HG03432 (cell line): ENCODE data around the gene UROC1.

Source experiments
- ATAC-seq: cut with Tn5 transposase; IDR thresholded peaks from one replicate; pipeline ENCODE4 v1.9.1; 2021; ENCODE audit warnings: mild to moderate bottlenecking, moderate library complexity; ENCODE audit not compliant: unreplicated experiment

UROC1 gene

DNA sequence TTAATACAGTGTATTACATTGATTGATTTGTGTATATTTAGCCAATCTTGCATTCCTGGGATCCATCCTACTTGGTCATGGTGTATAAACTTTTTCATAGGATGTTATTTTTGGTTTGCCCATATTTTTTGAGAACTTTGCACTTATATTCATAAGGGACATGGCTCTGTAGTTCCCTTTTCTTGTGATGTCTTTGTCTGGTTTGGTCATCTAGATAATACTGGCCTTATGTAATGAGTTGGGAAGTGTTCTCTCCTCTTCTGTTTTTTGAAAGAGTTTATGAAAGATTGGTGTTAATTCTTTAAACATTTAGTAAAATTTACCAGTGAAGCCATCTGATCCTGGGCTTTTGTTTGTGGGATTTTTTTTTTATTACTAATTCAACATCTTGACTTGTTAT, 15.9 kb upstream of the UROC1 start:
- no peak for ATAC-seq

DNA sequence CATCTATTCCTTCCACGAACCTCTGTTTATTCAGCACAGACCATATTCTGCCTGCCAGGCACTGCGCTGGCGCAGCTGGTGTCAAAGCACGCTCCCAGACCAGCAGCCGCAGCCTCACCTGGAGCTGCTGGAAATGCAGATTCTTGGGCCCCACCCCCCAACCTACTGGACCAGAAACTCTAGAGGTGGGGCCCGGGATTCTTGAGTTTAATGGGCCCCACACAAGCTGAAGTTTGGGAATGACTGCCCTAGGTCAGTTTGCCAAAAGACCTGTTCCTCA, 13.4 kb upstream of the UROC1 start:
- ATAC-seq, result no peak

DNA sequence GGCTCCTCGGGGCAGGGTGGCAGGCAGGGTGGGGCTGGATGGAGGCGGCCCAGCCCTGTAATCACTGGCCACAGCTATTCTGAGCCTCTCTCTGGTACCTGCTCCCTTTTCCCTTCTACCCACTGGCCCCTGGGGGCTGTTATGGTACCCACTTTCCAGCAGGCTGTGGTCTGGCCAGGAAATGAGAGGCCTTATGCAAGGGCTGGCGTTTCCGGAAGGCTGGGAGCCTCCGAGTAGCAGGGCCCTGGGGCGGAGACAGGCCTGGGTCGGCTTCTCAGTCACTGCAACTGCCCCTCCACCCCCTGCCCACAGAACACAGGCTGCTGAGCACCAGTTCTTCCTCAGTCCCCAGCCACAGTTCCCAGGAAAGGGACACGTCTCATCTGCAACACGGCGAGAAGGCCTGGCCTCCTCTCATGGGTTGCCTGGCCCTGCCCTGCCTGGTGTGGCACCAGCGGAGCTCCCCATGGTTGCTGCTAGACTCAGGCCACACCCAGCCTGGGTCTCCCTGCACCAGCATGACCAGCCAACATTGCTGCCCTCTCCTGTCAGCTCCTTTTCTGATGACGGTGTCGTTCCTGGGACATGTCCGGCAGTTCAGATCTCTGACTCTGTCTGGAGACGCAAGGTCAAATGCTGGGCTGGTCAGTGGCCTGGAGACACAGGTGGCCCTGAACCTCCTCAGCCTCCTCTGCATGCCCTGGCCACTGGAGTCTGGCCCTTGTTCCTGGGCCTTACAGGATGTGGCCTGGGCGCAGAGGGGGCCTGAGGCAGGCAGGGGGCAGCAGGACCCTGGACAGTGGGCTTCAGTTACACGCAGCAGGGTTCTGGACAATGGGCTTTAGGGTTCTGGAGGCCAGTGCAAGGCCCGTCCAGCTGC, 12.8 kb upstream of the UROC1 start:
- ATAC-seq, result no peak

DNA sequence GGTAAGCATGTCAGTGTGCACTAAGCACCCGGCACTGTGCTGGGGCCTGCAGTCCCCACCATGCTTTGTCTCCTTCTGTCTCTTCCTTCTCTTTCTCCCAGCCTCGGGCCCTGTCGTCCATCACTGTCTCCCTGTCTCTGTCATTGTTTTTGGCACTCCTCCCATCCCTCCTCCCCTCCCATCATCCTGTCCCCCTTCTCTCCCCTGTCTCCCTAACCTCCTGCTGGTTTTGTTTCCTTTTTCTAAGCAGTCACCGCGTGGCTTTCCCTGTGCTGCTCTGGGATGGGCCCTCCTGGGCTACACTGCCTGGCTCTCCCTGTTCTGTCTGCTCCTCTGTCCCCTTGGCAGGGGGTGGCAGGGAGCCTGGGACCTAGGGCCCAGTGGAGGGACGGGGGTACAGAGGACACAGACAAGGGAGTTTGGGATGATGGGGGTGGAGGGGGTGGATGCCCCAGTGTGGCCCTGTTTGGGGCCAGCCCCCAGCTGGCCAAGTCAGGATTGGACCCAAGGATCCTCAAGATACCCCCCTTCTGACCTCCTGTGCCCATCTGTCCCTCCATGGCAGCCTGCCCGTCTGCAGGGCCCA, 12.1 kb upstream of the UROC1 start:
- ATAC-seq, result no peak

DNA sequence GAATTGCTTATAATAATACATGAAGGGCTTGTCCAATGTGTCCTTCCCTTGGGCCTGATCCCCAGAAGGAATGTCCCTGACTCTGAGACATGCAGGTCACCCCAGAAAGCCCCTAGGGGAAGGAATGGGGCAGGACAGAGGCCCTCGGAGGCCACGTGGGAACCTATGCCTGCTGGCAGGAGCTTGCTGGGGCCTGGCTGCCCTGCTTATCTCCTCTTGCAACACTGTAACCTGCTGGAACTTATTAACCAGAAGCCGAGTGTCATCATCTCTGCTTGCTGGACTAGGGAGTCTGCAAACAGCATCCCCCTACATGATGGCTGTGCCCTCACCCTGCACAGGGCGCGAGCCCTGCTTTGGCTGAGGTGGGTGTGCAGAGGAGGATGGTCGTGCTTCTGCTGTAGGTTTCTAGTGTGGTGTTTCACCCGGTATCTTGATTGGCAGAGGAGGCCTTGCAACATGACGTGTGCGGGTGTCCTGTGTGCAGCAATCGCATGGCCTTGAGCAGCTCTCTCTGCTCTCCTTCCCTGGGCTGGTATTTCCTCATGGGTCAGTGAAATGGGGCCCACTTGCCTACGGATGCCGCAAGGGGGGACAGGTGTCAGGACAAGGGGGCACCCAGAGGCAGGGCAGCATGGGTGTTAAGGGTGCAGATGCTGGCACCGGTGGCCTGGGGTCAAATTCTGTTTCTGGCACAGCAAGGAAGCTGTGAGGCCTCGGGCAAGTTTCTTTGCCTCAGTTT, 11.4 kb upstream of the UROC1 start:
- no peak for ATAC-seq

DNA sequence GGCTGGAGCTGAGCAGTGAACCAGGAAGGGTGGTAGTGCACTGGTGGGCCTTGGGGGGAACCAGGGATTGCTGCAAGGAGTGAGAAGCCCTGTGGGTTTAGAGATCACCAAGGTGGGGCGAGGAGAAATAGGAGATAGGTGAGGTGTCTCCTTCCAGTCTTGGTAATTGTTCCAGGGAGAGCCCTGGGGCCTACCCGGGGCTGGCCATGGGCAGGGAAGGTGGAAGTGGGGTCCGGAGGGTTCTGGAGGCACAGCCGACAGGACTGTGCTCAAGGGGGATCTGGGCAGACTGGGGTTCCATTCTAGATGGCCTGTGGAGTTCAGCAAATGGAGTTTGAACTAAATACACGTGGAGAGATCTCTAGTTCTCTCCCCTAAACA, 10.8 kb upstream of the UROC1 start:
- ATAC-seq, result no peak

DNA sequence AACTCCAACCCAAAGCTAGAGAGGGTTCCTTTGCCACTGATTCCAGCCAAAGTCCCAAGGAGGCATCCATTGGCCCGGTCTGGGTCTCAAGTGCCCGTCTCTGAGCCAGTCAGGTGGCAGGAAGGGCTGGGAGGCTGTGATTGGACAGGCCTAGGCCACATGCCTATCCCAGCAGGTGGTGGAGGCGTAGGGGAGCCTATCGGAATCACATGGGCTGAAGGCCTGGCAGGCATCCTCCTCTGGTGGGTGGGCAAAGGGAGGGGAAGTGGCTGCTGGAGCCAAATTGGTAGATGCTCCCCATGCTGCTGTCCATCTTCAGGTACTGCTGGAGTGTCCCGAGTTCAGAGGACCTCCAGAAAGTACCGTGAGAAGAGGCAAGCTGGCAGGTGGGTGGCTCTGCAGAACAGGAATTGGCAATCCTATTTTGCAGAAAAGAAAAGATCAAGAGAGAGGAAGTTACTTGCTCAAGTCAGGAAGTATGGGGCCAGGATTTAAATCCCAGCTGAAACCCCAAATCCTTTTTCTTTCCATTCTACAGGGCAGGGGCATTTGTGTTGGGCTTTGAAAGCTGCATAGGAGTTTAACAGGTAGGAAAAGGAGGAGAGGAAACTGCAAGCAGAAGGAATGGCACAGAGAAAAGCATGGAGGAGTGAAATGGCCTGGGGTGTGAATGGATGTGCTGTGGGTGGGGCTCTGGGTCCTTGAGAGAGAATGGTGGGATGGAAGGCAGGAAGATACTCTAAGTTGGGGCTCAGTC, 10.1 kb upstream of the UROC1 start:
- no peak for ATAC-seq

DNA sequence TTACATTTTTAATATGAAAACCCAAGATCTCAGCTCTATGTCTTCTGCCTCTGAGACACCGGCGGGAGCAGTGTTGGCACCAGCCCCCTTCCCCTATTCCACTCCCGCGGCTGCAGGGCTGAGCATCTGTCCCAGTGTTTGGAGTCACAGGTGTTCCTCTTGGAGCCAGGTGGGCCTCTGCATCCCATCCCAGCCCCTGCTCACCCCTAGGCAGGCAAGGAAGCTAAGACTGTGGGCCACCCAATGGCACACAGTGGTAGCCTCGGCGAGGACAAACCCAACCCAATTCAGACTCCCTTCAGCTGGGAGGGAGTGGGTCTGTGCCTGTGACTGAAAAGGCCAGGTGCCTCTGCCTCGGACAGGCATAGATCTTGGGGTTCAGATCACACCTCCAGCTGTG, 9.4 kb upstream of the UROC1 start:
- ATAC-seq, result no peak

DNA sequence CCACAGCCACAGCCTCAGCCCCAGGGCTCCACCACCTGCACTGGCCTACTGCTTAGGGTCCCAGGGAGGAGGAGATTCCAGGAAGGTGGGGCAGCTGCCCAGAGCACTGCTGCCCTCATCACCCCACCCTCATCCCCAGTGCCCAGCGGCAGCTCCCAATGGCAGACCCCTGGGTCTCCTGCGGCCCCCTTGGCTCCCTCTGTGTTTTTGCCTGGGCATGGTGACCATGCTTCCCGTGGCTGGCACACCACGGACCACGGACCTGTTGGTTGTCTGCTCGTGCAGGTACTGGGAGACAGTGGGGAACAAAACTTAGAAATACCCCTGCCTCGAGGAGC, 9.1 kb upstream of the UROC1 start:
- no peak for ATAC-seq

DNA sequence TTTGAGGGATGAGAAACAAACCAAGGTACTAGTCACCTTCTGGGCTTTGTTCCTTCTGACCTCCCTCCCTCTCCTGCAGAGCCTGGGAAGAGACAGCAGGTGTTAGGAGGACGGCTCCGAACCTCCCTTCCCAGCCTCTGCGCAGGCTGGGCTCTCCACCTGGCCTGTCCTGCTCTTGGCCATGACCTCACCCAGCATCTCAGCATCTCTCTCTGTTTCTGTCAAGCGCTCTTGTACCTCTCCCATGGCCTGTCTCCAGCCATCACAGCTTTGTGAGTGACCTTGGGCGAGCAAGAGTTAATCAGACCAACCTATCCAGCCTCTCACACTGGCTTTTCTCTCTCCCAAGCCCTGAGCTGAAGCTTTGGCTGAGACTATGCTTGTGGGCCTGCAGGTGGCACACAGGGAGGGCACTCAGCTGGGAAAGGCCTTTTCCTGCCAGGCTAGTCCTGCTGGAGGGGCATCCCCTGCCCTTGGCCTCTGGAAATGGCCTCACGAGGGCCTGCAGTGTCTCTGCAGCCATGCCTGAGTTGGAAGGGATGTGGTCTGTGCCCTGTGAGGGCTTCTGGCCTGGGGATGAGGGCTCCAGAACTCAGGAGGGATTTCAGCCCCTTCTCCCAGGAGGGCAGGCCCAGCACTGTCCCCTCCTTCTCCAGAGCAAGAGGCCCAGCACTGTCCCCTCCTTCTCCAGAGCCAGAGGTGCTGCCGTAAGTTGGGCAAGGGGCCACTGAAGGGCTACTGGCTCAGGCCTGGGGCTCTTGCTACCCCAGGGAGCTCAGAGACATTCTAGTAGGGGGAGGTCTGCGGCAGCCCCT, 8.5 kb upstream of the UROC1 start:
- ATAC-seq, result no peak

DNA sequence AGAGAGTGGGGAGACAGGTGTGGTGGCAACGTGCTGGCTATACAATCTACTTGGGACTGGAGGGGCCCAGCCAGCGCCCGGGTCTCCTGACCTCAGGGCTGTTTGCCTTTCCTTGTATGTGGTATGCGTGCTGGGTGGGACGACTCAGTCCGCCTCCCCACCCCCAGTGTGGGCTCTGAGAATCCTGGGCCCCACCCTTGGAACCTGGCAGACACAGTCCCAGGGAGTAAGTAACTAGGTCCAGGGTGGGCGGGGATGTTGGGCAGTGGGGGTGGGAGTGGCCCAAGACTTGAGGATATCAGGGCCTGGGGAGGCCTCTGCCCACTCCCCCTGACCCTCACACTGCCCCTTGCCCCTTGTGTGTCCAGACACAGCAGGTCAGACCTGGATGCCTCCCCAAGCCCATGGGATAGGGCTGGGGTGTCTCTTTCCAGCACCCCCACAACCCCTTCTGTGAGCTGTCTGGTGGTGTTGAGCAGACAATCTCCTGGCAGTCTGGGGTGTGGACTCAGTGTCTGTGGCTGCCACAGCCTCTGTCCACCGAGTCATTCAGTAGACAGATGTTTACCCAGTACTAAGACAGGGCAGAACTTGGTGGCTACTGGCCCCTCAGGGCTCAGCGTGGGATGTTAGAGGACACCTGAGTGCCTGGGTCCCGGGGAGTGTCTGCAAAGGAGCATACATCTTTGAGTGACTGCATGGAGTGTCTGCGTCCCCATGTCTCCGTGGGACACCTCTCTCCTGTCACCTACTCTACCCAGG, 7.7 kb upstream of the UROC1 start:
- no peak for ATAC-seq

DNA sequence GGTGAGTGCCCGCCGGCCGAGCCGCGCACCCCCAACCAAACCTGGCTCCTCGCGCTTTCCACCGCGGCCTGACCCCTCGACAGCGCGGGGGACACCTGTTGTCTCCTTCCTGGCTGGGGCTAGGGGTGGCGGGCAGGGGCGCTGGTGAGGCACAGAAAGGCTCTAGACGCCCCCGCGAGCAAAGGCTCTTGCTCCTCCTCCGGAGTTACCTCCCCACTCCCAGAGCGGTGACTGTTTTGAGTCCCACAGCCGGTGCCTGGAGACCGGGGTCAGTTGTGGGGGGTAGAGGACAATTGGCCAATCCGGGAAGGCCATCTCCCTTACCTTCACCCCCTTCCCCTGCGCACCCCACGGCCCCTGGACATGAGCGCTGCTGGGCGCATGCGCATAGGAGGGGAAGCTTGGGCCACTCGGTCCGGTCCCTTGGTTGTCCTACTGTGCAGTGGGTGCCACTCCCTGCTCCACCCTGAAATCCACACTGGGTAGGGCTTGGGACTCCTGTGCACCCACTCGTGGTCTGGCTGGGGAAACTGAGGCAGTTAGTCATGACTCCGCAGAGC, 6.9 kb upstream of the UROC1 start:
- ATAC-seq, result no peak

DNA sequence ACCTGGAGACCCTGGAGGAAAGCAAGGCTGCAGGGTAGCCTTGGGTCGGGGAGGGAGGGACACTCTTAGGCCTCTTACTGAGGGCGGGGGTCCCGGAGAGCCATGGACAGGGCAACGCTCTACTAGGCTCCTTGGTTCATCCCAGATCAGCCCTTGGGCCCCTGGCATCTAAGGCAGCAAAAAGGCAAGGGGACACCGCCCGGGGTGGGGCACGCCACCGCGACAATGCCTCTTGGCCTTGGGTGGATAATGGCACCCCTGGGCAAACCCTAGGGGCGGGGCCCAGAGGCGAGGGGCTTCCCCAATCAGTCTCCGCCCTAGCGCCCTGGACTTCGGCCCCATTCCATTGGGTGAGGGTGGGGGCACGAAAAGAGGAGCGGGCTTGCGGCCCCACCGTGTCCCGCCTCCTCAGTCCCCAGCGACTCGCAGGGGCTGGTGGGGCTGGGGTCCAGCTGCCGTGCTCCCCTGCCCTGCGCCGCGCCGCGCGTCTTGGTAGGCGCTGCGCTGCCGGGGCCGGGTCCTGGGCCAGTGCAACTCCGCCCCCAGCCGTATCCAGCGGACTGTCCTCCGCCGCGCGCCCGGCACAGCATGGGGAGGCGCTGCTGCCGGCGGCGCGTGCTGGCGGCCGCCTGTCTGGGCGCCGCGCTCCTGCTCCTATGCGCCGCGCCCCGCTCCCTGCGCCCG, 6.3 kb upstream of the UROC1 start, which contains the start of gene CHST13:
Gene CHST13 (plus strand): TSS at position 411 of the 684 bp plus-strand sequence. CDS start 178 bp downstream, at position 589.
- no peak for ATAC-seq

DNA sequence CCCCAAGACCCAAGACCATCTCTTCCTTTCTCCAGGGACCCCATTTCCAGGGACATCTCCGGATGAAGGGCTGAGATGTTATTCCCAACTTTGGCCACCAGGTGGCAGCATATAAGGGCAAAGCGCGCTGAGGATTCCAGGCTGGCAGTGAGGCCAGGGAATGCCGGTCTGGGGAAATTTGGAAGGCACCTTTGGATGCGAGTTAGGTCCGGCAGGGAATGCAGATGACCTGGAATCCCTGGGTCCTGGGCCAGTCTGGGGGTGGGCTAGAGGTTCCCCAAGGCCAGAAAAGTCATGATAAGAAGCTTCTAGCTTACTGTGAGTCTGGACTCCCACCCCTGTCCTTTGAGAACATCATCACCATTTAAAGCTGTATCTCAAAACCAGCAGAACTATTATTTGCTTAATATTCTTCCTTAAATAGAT, 4.8 kb upstream of the UROC1 start:
- no peak for ATAC-seq

DNA sequence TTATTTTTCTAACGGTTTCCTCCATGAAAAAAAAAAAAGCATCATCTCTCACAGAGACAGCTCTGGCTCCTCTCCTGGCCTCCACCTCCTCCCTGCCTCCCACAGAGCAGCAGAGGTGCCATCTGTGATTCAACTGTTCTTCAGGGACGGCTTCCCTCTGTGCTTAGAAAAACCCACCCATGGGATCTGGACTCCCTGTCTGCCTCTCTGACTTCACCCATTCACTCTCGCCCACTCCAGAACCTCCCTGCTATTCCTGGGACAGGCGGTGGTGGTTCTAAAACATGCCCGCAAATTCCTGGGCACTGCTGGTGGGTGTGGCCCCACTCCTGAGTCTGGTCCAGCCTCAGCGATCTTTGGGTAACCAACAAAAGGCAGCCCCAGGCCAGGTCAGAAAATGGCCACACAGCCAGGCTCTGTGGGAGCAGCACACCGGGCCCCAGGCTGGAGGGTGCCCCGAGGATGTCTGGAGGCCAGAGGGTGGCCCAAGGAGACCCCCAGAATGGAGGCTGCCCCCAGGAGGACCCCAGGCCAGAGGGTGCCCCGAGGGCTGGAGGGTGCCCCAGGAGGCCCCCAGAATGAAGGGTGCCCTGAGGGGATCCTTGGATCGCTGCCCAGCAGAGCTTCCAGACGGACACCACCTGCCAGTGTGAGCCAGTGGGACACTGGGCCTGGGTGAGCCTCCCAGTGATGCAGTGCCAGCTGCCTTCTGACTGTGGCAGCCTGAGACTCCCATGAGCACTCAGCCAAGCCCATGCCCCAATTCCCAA, 3.7 kb upstream of the UROC1 start:
- ATAC-seq, result no peak

DNA sequence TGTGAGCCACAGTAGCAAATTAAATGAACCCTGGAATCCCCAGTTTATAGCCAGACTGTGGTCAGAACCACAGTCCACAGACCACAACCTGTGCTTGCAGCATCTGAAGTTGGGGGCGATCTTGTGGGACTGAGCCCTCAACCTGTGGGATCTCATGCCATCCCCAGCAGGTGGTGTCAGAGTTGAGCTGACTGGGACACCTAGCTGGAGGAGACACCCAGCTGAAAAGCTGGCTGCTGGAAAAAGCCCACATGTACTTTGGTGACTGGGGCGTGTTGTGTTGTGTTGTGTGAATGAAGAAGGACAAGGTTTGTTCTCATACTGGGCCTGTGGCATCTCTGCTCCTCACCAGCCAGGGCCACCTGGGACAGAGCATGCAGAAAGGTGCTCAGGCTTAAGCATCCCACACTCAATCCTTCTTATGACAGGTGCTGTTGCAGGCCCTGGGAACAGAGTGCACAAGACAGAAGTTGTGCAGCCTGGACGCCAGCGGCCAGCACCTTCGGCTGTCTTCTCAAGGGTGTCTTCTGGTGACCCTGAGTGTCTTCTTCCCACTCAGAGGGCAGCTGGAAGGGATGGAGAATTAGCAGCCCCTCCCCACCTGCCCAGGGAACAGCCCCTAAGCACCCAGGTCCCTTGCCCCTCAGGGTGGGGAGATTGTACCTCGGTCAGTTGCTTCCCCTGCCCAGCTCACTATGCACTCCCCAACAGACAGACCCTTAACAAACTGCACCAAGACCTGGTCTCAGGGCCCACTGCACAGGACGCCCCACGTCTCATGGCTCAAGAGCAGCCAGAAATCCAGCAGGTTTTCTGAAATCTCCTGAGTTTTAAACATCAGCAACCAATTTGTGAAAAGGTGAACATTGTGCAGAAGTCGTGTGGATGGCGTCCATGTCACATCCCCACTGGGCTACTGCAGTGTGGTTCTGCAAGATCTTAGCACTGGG, 2.2 kb upstream of the UROC1 start:
- no peak for ATAC-seq

DNA sequence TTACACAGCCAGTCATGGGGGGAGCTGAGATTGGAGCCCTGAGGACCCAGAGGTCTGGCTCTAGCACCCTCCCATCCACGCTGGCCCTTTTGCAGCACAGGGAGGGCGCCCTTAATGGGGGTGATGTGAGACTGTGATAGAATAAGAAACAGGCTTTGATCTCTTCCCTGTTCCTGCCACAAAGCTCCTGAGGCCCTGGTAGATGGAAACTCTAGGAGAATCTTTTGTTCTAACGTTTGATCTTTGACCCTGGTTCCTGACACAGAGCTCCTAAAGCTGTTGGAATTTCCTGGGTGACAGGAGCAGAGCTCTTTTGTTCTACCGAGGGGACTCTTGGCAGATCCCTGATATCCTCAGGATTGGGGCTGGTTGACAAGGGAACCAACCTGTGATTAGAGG, 1.2 kb upstream of the UROC1 start:
- ATAC-seq, result no peak
